HCT116 (cell line): Measurements from ENCODE around the gene CLRN3. TPM values are rescaled to one million over a fixed set of nuclear protein-coding genes. Genes with fewer than 3 reads are reported as not detected.
A peak's percentile ranks its signal among the peaks of the same experiment; 100 is the strongest.

Source experiments
- ATAC-seq: fragments of 200-7000 bp; cut with Tn5 transposase; 2 replicates; pipeline ENCODE4 v1.9.1; 2020; ENCODE audit warnings: mild to moderate bottlenecking, moderate library complexity
- BruUV-seq: library from RNA; stranded (reverse); fragments of 400-500 nt; replicated peaks from 2 replicates; lab custom pipeline; 2021; lab: Mats Ljungman, UMichigan
- CTCF ChIA-PET: fragments of 300-600 bp; sonication (Branson Sonifier 250); formaldehyde crosslinking; loops from one replicate; lab custom pipeline; 2021; ENCODE audit warnings: antibody characterized with exemption; lab: Charles Lee
- POLR2A ChIA-PET: fragments of 300-600, 350-600 bp; sonication (Branson Sonifier 250); formaldehyde crosslinking; loops from one replicate; lab custom pipeline; 2021; ENCODE audit warnings: antibody characterized with exemption; lab: Charles Lee
- RAD21 ChIA-PET, 2 experiments: fragments of 300-600 bp; sonication (Branson Sonifier 250); formaldehyde crosslinking; loops; one replicate each; lab custom pipeline; 2023; ENCODE audit warnings: low total read pairs in 2 of 2; ENCODE audit not compliant: uncharacterized antibody in 2 of 2, unreplicated experiment in 2 of 2, low non-redundant PET in 1 of 2; lab: Charles Lee
- DNase-seq: peaks from one replicate; pipeline ENCODE4 v3.0.0-alpha.2; 2010; ENCODE audit warnings: low read depth, low spot score
- H2AFZ ChIP-seq: fragments of 200-600 bp; shearing (Covaris generic), sonication (generic); 2 replicates; pipeline ENCODE4 v1.6.1; 2017; ENCODE audit warnings: low read depth, mixed run types, mixed read lengths, antibody characterized with exemption, low read length; ENCODE audit not compliant: poor library complexity, severe bottlenecking
- H3K27ac ChIP-seq: 2 replicates; pipeline ENCODE4 v1.5.1; 2012; ENCODE audit warnings: low read depth, low read length
- H3K27me3 ChIP-seq: fragments of 200-600 bp; sonication (generic); 2 replicates; pipeline ENCODE4 v1.6.1; 2016; ENCODE audit warnings: mixed run types, low read length, mixed read lengths; ENCODE audit not compliant: insufficient read depth
- H3K36me3 ChIP-seq, 2 experiments: fragments of 200-500 bp in 1 of 2; fragments of 200-600 bp in 1 of 2; sonication (Bioruptor generic) in 1 of 2; sonication (generic) in 1 of 2; 2 replicates each; pipeline versions ENCODE4 v1.5.1 to v1.6.1; 2014 to 2016; ENCODE audit warnings: low read length in 2 of 2, inconsistent platforms in 1 of 2, mixed read lengths in 1 of 2, mixed run types in 1 of 2; ENCODE audit not compliant: insufficient read depth in 2 of 2, control insufficient read depth in 1 of 2
- H3K4me1 ChIP-seq, 2 experiments: fragments of 200-600 bp in 1 of 2; sonication (generic) in 1 of 2; 2 replicates each; pipeline versions ENCODE4 v1.5.1 to v1.6.1; 2012 to 2017; ENCODE audit warnings: low read length in 2 of 2, inconsistent platforms in 1 of 2, mild to moderate bottlenecking in 1 of 2, mixed read lengths in 1 of 2, mixed run types in 1 of 2, moderate library complexity in 1 of 2; ENCODE audit not compliant: insufficient read depth in 2 of 2, control insufficient read depth in 1 of 2
- H3K4me2 ChIP-seq: fragments of 200-600 bp; sonication (generic); 2 replicates; pipeline ENCODE4 v1.6.1; 2017; ENCODE audit warnings: mixed run types, low read length, mixed read lengths
- H3K4me3 ChIP-seq, 2 experiments: fragments of 200-600 bp in 1 of 2; sonication (generic) in 1 of 2; replicated peaks in 1 of 2; 2 replicates each; pipeline ENCODE4 v1.5.1; 2011 to 2016; ENCODE audit warnings: low read length in 2 of 2, control low read depth in 1 of 2, low read depth in 1 of 2, mild to moderate bottlenecking in 1 of 2, mixed read lengths in 1 of 2, mixed run types in 1 of 2
- H3K79me2 ChIP-seq: fragments of 200-600 bp; sonication (generic); 2 replicates; pipeline ENCODE4 v1.6.1; 2017; ENCODE audit warnings: mild to moderate bottlenecking, mixed run types, low read length, moderate library complexity, mixed read lengths; ENCODE audit not compliant: insufficient read depth
- H3K9ac ChIP-seq: fragments of 200-600 bp; sonication (generic); 2 replicates; pipeline ENCODE4 v1.6.1; 2016; ENCODE audit warnings: low read length, mixed read lengths
- H3K9me2 ChIP-seq: fragments of 200-600 bp; sonication (generic), shearing (Covaris generic); 2 replicates; pipeline ENCODE4 v1.6.1; 2017; ENCODE audit warnings: mixed run types, mild to moderate bottlenecking, moderate library complexity; ENCODE audit not compliant: insufficient read depth
- H3K9me3 ChIP-seq, 2 experiments: fragments of 200-500 bp in 1 of 2; fragments of 200-600 bp in 1 of 2; sonication (Bioruptor generic) in 1 of 2; sonication (generic) in 1 of 2; 2 replicates each; pipeline ENCODE4 v1.6.1; 2014 to 2017; ENCODE audit warnings: low read length in 2 of 2, mixed read lengths in 2 of 2, inconsistent platforms in 1 of 2, low read depth in 1 of 2, mild to moderate bottlenecking in 1 of 2, mixed run types in 1 of 2, moderate library complexity in 1 of 2; ENCODE audit not compliant: control insufficient read depth in 1 of 2, insufficient read depth in 1 of 2
- H4K20me1 ChIP-seq: fragments of 200-600 bp; sonication (generic), shearing (Covaris generic); 2 replicates; pipeline ENCODE4 v1.6.1; 2017; ENCODE audit warnings: mixed run types, mild to moderate bottlenecking, moderate library complexity; ENCODE audit not compliant: insufficient read depth
- CBX3 ChIP-seq: IDR thresholded peaks from 2 replicates; pipeline ENCODE4 v1.6.1; 2012; ENCODE audit warnings: low read depth
- CEBPB ChIP-seq: IDR thresholded peaks from 2 replicates; pipeline ENCODE4 v1.6.1; 2012; ENCODE audit warnings: low read depth
- ELF1 ChIP-seq: IDR thresholded peaks from 2 replicates; pipeline ENCODE4 v1.6.1; 2012; ENCODE audit warnings: low read depth, borderline replicate concordance
- EZH2phosphoT487 ChIP-seq: fragments of 200-600 bp; IDR thresholded peaks from 2 replicates; pipeline ENCODE4 v1.6.1; 2018; ENCODE audit warnings: antibody characterized with exemption, borderline replicate concordance
- POLR2AphosphoS5 ChIP-seq: IDR thresholded peaks from 2 replicates; pipeline ENCODE4 v1.6.1; 2011; ENCODE audit warnings: mild to moderate bottlenecking, low read depth, low read length, moderate library complexity
- RAD21 ChIP-seq: IDR thresholded peaks from 2 replicates; pipeline ENCODE4 v1.6.1; 2012; ENCODE audit warnings: low read depth, mild to moderate bottlenecking
- REST ChIP-seq: IDR thresholded peaks from 2 replicates; pipeline ENCODE4 v1.6.1; 2012; ENCODE audit warnings: low read depth
- SRF ChIP-seq: IDR thresholded peaks from 2 replicates; pipeline ENCODE4 v1.6.1; 2012; ENCODE audit warnings: low read depth
- TCF7L2 ChIP-seq: IDR thresholded peaks from 2 replicates; pipeline ENCODE4 v1.7.0; 2011; ENCODE audit warnings: borderline replicate concordance, inconsistent platforms; ENCODE audit not compliant: insufficient read depth, insufficient read length; ENCODE audit errors: extremely low read depth
- YY1 ChIP-seq: IDR thresholded peaks from 2 replicates; pipeline ENCODE4 v1.6.1; 2011; ENCODE audit warnings: low read length, low read depth, moderate library complexity, mild to moderate bottlenecking; ENCODE audit not compliant: insufficient replicate concordance; ENCODE audit errors: extremely low read depth
- intact Hi-C: fragments of 100-400 bp; cut with micrococcal nuclease; formaldehyde crosslinking; loops from 2 replicates; pipeline ENCODE4 v1.10.0; 2022
- total RNA-seq: library from RNA; stranded (reverse); gene quantifications from one replicate; pipeline ENCODE4 v1.2.1, GENCODE V29; 2021; ENCODE audit not compliant: unreplicated experiment

The CLRN3 gene
- total RNA-seq, 1 experiment from 2014 or later = 0.39 TPM

- H3K4me1 ChIP-seq = no peaks in the 10 kb centered on the region
- no peak overlapping the region for H2AFZ ChIP-seq
- TF ChIP-seq CEBPB (no peak), TCF7L2 (no peak), SRF (no peak), REST (no peak), CBX3 (no peak), YY1 (no peak), RAD21 (no peak), EZH2phosphoT487 (no peak), ELF1 (no peak), POLR2AphosphoS5 (no peak)
- TF ChIP-seq, all 23 proteins: peak for 0
- H3K9me2 ChIP-seq = no peaks in the 10 kb centered on the region
- intact Hi-C loops = no loop called here
- RAD21 ChIA-PET = interaction anchor here in 1 of 2 experiments (1.1 kb wide), 1 partner anchor 9 kb away, joined by 5 read pairs; no protein-coding TSS in a partner anchor
- H3K9me3 ChIP-seq = no peaks in the 10 kb centered on the region
- no peak overlapping the region for H3K4me3 ChIP-seq
- no peaks in the 10 kb centered on the region for H3K79me2 ChIP-seq
- ATAC-seq (no peak), DNase-seq (no peak)
- H3K4me2 ChIP-seq = no peak overlapping the region
- POLR2A ChIA-PET = no interaction called here
- H3K27me3 ChIP-seq = peaks cover 4% of the 10 kb centered on the region; the same call in 1 of the 2 replicates
- H4K20me1 ChIP-seq = no peaks in the 10 kb centered on the region
- H3K27ac ChIP-seq = peak overlapping the region; percentile 6; the same call in 1 of the 2 replicates
- no peak overlapping the region for H3K9ac ChIP-seq
- BruUV-seq = no TSS peak
- H3K36me3 ChIP-seq = no peaks in the 10 kb centered on the region
- CTCF ChIA-PET = interaction anchor here (1.1 to 1.4 kb wide), 3 partner anchors 9 to 148 kb away, joined by 4 to 9 read pairs (median 7); no protein-coding TSS in a partner anchor
Measured at GRCh38 chr10:127863231-127863825, 29.4 kb downstream of the CLRN3 start.
